Right ventricle myocardium superior (tissue), 1 donor: ENCODE results near the gene GABRG3. TPM values are rescaled to one million over a fixed set of nuclear protein-coding genes. Genes with fewer than 3 reads are reported as not detected.

Experiments
- ATAC-seq: fragments of 200-7000 bp; cut with Tn5 transposase; one replicate; pipeline ENCODE4 v1.9.1; 2020; ENCODE audit warnings: mild to moderate bottlenecking; ENCODE audit not compliant: poor library complexity
- DNase-seq: peaks from one replicate; pipeline ENCODE4 v3.0.0-alpha.2; 2020
- intact Hi-C: fragments of 100-400 bp; cut with DNase I; formaldehyde crosslinking; loops from one replicate; pipeline ENCODE4 v1.11.2; 2022
- total RNA-seq: library from RNA; stranded (reverse); fragmentation: NEBNext Ultra II Directional; extraction: Animal tissue kit (Norgen Biotek cat#: 25700); gene quantifications from one replicate; pipeline ENCODE4 v1.2.1, GENCODE V29; 2021
- donor health status: DM: no; HTN: yes; CAD: no; lungs with severe emphysema.

GABRG3 gene
- total RNA-seq, 1 donor from 2014 or later = not detected

DNA sequence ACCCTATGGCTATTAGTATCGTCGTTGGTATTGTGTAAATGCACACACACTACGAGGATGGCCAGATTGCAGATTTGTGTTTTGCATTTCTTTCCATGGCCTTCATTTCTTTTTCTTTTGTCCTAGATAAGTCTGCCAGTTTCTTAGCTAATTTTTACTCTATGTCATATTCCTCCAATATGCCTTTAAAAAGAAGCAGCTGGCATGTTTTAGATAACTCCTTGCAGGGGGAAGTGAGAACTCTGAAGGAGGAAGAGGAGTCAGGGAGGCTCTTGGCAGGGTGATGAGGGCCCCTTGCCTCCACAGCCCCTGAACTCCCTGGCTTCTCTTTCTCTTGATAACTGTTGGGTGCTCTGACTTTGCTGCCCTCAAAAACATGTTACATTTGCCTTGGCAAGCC, 244.0 kb downstream of the GABRG3 start:
- DNase-seq = no peak
- intact Hi-C loops = no loop called here
- no peak for ATAC-seq

DNA sequence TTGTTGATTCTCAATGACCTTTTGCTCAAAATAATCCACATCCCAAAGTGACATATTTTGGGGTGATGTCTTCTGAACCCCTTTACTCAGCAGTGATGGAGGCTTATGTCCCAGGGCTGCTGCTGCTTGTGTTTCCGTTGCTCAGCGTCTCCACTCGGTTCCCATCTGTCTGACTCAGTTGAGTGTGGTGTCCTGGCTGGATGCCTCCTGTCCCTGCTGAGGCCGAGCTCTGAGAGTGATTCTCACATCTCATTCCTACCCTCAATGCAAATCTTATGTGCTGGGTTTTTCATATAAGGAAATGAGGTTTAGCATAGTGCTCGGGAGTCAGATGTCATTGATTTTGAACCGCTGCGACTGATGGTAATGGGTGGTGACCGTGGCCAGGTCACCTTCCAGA, 247.4 kb downstream of the GABRG3 start:
- no peak for ATAC-seq
- intact Hi-C loops = no loop called here
- no peak for DNase-seq

GRCh38 chr15:27219636-27220035, 248.7 kb downstream of the GABRG3 start:
- ATAC-seq (no peak), DNase-seq (no peak)
- intact Hi-C loops = no loop called here

DNA sequence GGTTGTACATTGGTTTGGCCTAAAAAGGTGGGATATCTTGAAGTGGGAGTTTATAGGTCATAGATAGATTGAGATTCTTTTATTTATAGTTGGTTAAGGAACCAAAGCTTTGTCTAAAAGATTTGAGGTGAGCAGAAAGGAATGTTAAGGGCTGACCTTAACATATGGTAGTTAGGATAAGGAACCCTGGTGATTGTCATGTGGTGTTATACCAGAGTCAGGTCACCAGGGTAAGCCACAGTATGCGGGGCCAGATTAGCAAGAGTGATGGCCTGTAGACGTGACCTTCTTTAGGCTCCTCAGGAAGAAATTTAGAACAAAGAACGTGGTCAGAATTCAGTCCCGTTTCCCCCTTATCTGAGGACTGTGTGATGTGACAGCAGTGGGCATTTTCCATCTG, 249.2 kb downstream of the GABRG3 start:
- intact Hi-C loops = no loop called here
- ATAC-seq (no peak), DNase-seq (no peak)

DNA sequence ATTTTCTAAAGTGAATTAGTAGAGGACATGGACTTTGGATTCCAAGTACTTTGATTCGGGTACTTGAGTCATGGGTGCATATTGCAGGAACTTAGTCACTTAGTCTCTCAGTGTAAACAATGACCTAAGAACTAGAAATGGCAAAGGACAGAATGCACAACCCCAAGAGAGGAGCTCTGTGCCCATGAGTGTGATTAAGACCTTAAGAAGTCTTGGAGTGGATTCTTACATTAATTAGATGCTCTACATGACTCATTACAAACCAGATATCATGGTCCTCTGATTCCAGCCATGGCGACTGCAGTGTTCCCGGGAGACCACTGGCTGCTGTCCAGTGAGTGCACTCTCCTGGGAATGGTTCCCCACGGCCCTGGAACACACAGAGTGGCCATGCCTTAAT, 251.5 kb downstream of the GABRG3 start:
- no peak for DNase-seq
- ATAC-seq = no peak
- intact Hi-C loops = no loop called here

DNA sequence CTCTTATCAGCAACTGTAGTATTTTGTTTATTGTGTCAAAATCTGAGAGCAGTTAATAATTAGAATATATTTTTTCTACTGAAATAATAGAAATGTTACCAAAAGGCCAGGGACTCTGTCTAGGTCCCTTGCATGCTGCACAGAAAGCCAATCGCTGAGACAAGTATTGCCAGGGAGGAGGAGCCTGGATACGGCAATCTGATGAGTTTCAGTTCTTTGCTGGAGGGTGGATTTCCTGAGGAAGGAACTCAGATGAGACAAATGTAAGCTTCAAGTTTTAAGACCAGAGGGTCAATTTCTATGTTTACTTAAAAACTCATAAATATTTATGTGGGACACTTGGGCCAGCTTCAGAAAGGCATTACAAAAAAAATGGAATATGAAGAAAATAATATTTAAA, 252.2 kb downstream of the GABRG3 start:
- ATAC-seq (no peak), DNase-seq (no peak)
- intact Hi-C loops = no loop called here

DNA sequence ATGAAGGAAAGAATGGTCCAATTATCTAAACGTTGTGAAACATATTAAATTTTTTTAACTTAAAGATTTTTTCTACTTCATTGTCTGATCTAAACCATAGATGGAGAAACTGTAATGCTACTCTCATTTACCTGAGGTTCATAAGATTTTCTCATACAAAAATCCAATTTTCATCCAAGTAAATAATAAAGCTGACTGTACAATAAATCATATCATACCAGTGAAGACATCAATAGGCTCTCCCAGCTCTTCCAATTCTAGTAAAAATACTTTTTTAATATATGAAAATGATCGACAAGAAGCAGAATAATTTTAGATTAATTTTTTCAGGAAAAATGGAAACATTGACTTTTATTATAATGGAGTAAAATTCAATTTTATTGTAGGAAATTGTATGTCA, 260.8 kb downstream of the GABRG3 start:
- DNase-seq = no peak
- intact Hi-C loops = no loop called here
- ATAC-seq = no peak

GRCh38 chr15:27232876-27233275, 261.9 kb downstream of the GABRG3 start:
- intact Hi-C loops = no loop called here
- no peak for DNase-seq
- ATAC-seq = no peak

- ATAC-seq (no peak), DNase-seq (no peak)
- intact Hi-C loops = no loop called here
Observed at GRCh38 chr15:27234593-27234992, 263.6 kb downstream of the GABRG3 start.

GRCh38 chr15:27235161-27235560, 264.2 kb downstream of the GABRG3 start:
- no peak for ATAC-seq
- DNase-seq = no peak
- intact Hi-C loops = no loop called here

DNA sequence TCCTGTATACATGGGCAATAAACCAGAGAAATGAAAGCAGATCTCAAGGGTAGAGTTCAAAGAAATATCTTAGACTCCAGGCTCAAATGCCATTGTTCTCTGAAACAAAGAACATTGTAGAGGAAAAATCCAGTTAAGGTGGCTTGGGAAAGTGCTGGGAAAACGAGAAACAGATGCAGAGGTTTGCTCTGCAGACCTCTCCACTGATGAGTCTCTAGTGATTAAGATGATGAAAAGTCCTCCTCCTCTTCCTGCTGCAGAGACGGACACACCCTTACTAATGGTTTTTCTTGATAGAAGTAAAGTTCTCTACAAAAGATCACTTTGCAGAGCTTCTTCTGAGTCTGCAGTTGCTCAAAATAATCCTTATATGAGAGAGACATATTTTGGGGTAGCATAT, 264.7 kb downstream of the GABRG3 start:
- intact Hi-C loops = no loop called here
- ATAC-seq = no peak
- no peak for DNase-seq

DNA sequence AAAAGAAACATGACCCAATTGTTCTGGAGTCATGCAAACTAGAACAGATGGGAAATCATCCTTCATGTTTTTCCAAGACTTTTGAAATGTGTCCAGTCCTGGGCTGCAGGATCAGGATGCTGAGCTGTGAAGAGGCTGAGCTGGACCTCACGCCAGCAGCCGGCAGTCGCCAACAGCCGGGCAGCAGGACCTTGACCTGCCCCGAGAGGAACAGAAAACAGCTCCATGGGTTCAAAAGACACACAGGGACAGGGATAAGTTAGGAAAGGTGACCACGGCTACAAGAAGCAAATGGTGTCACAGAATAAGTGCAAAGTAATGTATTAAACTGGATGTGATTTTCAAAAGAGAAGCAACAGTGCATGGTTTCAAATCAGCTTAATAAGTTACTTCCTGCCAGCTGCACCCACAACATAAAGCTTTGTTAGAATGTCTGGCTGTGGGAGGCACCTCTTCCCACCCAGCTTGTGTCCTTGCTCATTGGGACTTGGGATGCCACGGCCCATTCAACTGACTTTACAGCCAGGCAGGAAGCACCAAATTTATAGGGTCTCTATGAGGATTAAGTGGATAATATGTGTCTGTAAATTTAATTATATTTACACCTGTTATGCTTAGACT, 266.4 kb downstream of the GABRG3 start:
- DNase-seq (no peak), ATAC-seq (no peak)
- intact Hi-C loops = no loop called here

DNA sequence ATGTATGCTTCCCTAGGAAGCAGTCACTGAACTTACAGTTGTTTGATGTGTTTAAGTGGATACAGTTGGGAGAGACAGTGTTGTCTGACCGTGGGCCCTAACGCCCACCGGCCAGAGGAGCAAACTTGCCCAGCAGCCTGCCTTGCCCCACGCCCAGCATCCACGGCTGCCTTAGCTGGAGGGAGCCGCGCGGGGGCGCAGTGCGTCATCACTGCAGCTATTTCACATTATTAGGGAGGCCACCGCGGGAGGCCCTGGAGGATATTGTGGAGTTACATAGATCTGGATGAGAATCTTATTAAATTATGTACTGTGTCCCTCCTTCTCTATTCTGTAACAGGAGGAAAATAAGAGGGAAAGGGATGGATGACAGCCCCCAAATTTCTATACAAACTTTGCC, 267.2 kb downstream of the GABRG3 start:
- no peak for DNase-seq
- intact Hi-C loops = no loop called here
- no peak for ATAC-seq

DNA sequence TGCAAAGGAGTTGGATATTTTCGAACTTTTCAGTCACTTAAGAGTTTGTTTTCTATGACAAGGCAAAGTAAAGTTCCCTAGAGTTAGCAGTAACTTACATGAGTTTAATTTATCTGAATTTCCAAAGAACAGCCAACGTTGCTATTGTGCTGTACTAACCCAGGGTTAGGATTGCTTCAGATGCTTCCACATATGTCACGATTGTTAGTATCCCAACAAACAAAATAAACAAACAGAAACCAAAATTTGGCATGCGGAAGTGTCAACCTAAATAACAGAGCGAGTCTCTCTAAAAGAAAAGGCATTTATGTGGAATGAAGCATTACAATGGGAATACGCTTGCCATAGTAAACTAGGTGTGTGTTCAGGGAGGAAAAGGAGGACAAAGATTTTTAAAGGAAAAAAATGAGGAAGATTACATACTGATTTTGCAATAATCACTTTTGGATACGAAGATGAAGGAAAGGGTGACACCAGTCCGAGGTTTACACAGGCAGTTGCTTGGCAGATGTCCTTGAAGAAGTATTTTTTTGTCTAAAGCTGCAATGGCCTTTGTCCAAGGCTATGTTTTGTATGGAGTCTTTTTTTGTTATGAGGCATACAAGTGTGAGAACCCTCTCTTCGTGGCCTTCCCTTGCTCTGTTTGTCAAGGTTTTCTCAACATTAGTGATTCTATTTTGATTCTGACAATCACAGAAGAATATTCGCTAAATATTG, 267.9 kb downstream of the GABRG3 start:
- intact Hi-C loops = no loop called here
- ATAC-seq (no peak), DNase-seq (no peak)

DNA sequence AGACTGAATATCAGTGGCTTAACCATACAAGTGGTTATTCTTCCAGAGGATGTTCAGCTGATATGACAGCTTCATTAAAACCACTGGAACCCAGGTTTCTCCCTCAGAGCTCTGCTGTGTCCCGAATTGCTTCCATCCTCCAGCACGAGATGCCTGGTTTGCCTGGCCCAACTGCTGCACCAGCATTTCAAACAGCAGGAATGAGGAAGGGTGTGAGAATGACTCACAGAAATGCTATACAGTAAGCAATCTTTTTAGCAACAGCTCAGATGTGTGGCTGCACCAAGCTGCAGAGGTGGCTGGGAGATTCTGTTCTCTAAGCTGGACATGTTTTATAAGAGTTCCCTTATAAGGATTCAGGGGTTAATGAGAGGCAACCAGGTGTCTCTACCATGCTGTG, 271.0 kb downstream of the GABRG3 start:
- intact Hi-C loops = no loop called here
- no peak for ATAC-seq
- no peak for DNase-seq

DNA sequence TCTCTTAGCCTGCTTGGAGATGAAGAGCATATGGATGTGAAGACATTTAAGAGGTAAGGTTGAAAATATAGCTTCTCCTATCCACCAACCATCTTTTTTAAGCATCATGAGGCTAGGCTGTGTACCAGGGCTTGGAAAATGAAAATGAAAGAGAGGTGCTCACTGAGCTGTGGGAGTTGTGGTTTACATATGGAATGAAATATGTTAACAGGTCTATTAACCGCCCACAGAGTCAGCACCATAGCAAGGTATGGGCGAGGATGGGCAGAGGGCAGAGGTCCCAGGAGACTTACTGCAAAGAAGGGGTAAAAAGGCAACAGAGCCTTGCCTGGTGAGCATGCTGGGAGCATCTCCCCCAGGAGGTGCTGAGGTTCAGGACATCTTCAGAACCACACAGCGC, 273.1 kb downstream of the GABRG3 start:
- no peak for DNase-seq
- ATAC-seq = no peak
- intact Hi-C loops = no loop called here

DNA sequence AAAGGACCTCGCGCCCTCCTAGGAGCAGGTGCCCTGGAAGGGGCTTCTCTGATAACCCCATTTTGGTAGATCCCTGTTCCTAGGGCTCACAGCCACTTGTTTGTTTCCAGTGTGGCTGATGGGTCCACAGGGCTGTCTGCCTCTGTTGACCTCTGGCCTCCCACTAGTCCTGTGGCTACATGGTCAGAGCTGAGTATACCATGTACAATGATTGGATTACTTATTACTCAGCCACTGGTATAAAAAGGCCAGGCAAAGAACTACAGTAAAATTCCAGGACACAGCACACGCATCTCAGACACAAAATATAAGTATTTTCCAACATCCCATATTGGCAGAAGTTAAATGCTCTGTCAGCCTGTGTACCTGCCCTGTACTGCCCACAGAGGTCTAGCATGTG, 277.3 kb downstream of the GABRG3 start:
- intact Hi-C loops = no loop called here
- ATAC-seq = no peak
- no peak for DNase-seq

DNA sequence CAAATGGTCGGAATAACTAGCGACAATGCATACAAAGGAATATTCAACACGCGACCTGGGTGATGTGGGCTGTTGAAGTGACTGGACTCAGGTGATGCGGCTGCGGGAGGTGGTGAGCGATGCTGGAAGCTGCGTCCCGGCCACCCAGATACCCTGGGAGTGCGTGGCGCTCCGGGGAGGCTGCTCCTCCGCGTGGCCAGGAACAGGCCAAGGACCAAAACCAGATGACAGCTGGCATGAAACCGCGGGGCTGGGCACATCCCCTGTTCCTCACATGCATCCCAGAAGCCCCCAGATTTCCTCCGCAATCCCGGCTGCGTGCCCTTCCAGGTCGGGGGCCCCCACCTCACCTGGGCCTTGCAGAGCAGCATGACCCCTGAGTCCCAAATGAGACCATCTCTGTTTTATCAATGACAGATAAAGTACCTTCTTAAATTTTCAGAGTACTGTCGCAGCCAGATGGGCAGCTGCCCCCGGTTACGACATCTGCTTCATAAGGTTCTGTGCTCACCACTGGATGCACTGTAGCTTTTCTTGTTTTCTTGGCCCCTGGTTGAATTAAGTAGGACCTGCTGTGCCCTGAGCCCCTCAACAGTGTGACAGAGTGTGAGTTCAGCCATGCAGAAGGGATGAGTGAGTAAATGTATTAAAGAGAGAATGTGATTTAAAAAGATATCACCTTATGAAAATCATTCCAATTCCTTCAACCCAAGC, 278.2 kb downstream of the GABRG3 start:
- intact Hi-C loops = no loop called here
- DNase-seq (no peak), ATAC-seq (no peak)

GRCh38 chr15:27249760-27250109, 278.8 kb downstream of the GABRG3 start:
- intact Hi-C loops = no loop called here
- no peak for ATAC-seq
- DNase-seq = no peak

GRCh38 chr15:27250223-27250622, 279.2 kb downstream of the GABRG3 start:
- intact Hi-C loops = no loop called here
- no peak for ATAC-seq
- no peak for DNase-seq
